IMR-90 (cell line): ENCODE measurements around the gene DPH6. TPM values are rescaled to one million over a fixed set of nuclear protein-coding genes. Genes with fewer than 3 reads are reported as not detected.

Experiments
- ATAC-seq: fragments of 200-7000 bp; cut with Tn5 transposase; 2 replicates; pipeline ENCODE4 v1.9.1; 2020; ENCODE audit warnings: low read depth, mild to moderate bottlenecking, moderate library complexity
- BruUV-seq: library from RNA; stranded (reverse); fragments of 400-500 nt; replicated peaks from 2 replicates; lab custom pipeline; 2021; lab: Mats Ljungman, UMichigan
- CTCF ChIA-PET: fragments of 300-600 bp; formaldehyde crosslinking; extraction: SDS; loops from one replicate; lab custom pipeline; 2021; ENCODE audit warnings: antibody characterized with exemption; lab: Yijun Ruan, JAX
- POLR2A ChIA-PET: fragments of 300-600 bp; sonication (Branson Sonifier 250); formaldehyde crosslinking; loops from one replicate; lab custom pipeline; 2022; ENCODE audit warnings: antibody characterized with exemption; ENCODE audit not compliant: unreplicated experiment; lab: Charles Lee
- DNase-seq: peaks from one replicate; pipeline ENCODE4 v3.0.0; 2013
- H2AFZ ChIP-seq: replicated peaks from 2 replicates; pipeline ENCODE3; 2013; ENCODE audit warnings: low read length, mild to moderate bottlenecking; ENCODE audit not compliant: poor library complexity
- H2AK5ac ChIP-seq: 2 replicates; pipeline ENCODE4 v1.6.1; 2013; ENCODE audit warnings: low read depth, low read length, inconsistent platforms
- H2AK9ac ChIP-seq: replicated peaks from 2 replicates; pipeline ENCODE3; 2013; ENCODE audit warnings: mild to moderate bottlenecking, low read depth, low read length, moderate library complexity; ENCODE audit not compliant: poor library complexity
- H2BK120ac ChIP-seq: 2 replicates; pipeline ENCODE4 v1.6.1; 2013; ENCODE audit warnings: low read depth, low read length, inconsistent platforms
- H2BK15ac ChIP-seq: 3 replicates; pipeline ENCODE4 v1.6.1; 2013; ENCODE audit warnings: low read depth, low read length, inconsistent platforms
- H2BK20ac ChIP-seq: 2 replicates; pipeline ENCODE4 v1.6.1; 2013; ENCODE audit warnings: low read depth, mild to moderate bottlenecking, inconsistent platforms, low read length, moderate library complexity
- H2BK5ac ChIP-seq: 2 replicates; pipeline ENCODE4 v1.6.1; 2013; ENCODE audit warnings: mild to moderate bottlenecking, low read depth, low read length, inconsistent platforms; ENCODE audit not compliant: poor library complexity, severe bottlenecking
- H3K14ac ChIP-seq: replicated peaks from 2 replicates; pipeline ENCODE4 v1.6.1; 2013; ENCODE audit warnings: low read depth, low read length, inconsistent platforms
- H3K18ac ChIP-seq: 2 replicates; pipeline ENCODE4 v1.6.1; 2013; ENCODE audit warnings: low read depth, low read length, control low read depth
- H3K23ac ChIP-seq: 2 replicates; pipeline ENCODE4 v1.6.1; 2013; ENCODE audit warnings: low read depth, low read length, inconsistent platforms
- H3K27ac ChIP-seq: 2 replicates; pipeline ENCODE4 v1.5.1; 2013; ENCODE audit warnings: mild to moderate bottlenecking, control low read depth, low read length; ENCODE audit not compliant: insufficient read depth
- H3K27me3 ChIP-seq: 2 replicates; pipeline ENCODE4 v1.6.1; 2013; ENCODE audit warnings: low read length; ENCODE audit not compliant: control insufficient read depth, insufficient read depth
- H3K36me3 ChIP-seq: 2 replicates; pipeline ENCODE4 v1.6.1; 2013; ENCODE audit warnings: low read length, mixed read lengths; ENCODE audit not compliant: control insufficient read depth, insufficient read depth
- H3K4ac ChIP-seq: 2 replicates; pipeline ENCODE4 v1.6.1; 2013; ENCODE audit warnings: low read depth, low read length, inconsistent platforms
- H3K4me1 ChIP-seq: 2 replicates; pipeline ENCODE4 v1.6.1; 2013; ENCODE audit warnings: low read length, mixed read lengths; ENCODE audit not compliant: control insufficient read depth, insufficient read depth
- H3K4me2 ChIP-seq: 2 replicates; pipeline ENCODE4 v1.6.1; 2013; ENCODE audit warnings: low read depth, mild to moderate bottlenecking, control low read depth, low read length, moderate library complexity
- H3K4me3 ChIP-seq: 2 replicates; pipeline ENCODE4 v1.5.1; 2013; ENCODE audit warnings: low read depth, mild to moderate bottlenecking, control low read depth, low read length, moderate library complexity; ENCODE audit not compliant: insufficient read depth
- H3K56ac ChIP-seq: 2 replicates; pipeline ENCODE4 v1.6.1; 2013; ENCODE audit warnings: low read length, inconsistent platforms; ENCODE audit not compliant: insufficient read depth; ENCODE audit errors: extremely low read depth
- H3K79me1 ChIP-seq, 2 experiments: 2 replicates each; pipeline ENCODE4 v1.6.1; 2013; ENCODE audit warnings: low read length in 2 of 2, inconsistent platforms in 1 of 2, low read depth in 1 of 2
- H3K9ac ChIP-seq: 2 replicates; pipeline ENCODE4 v1.6.1; 2013; ENCODE audit warnings: low read depth, low read length, control low read depth
- H3K9me1 ChIP-seq: 2 replicates; pipeline ENCODE4 v1.6.1; 2013; ENCODE audit warnings: low read length, inconsistent platforms; ENCODE audit not compliant: insufficient read depth
- H3K9me3 ChIP-seq: 2 replicates; pipeline ENCODE4 v1.6.1; 2013; ENCODE audit warnings: low read length; ENCODE audit not compliant: control insufficient read depth, insufficient read depth
- H4K20me1 ChIP-seq: 2 replicates; pipeline ENCODE4 v1.6.1; 2013; ENCODE audit warnings: low read length, inconsistent platforms; ENCODE audit not compliant: insufficient read depth
- H4K5ac ChIP-seq: 2 replicates; pipeline ENCODE4 v1.6.1; 2013; ENCODE audit warnings: mild to moderate bottlenecking, low read depth, low read length, control low read depth
- H4K8ac ChIP-seq, 2 experiments: 2 replicates each; pipeline ENCODE4 v1.6.1; 2013; ENCODE audit warnings: low read depth in 2 of 2, low read length in 2 of 2, control low read depth in 1 of 2, inconsistent platforms in 1 of 2
- H4K91ac ChIP-seq: 2 replicates; pipeline ENCODE4 v1.6.1; 2013; ENCODE audit warnings: low read depth, low read length, inconsistent platforms; ENCODE audit not compliant: insufficient read depth
- MAFK ChIP-seq: IDR thresholded peaks from 2 replicates; pipeline ENCODE4 v1.6.1; 2012; ENCODE audit warnings: low read depth, low read length, improper control_type of control experiment
- NFE2L2 ChIP-seq: fragments of 150-350 bp; IDR thresholded peaks from 2 replicates; pipeline ENCODE4 v1.6.1; 2016; ENCODE audit warnings: low read depth, mild to moderate bottlenecking, low read length
- RFX5 ChIP-seq: IDR thresholded peaks from 2 replicates; pipeline ENCODE4 v1.8.0; 2012; ENCODE audit warnings: low read depth, mild to moderate bottlenecking, low read length, moderate library complexity
- whole genome bisulfite sequencing, 2 experiments: methylation state at CpG; one replicate each; pipeline versions ENCODE4 v1.1.5 to v1.1.7; 2013; ENCODE audit warnings: missing lambda C conversion rate in 2 of 2; ENCODE audit not compliant: insufficient read length in 1 of 2; ENCODE audit errors: extremely low coverage in 2 of 2; 5-methylcytosine and 5-hydroxymethylcytosine counted together
- dilution Hi-C: fragments of 300-500 bp; cut with HindIII; formaldehyde crosslinking; loops from one replicate; pipeline ENCODE4 v1.14.3; 2018; ENCODE audit warnings: low sequenced_read_pairs; ENCODE audit not compliant: unreplicated experiment
- in situ Hi-C: fragments of 300-500 bp; cut with MboI; formaldehyde crosslinking; loops from 3 replicates; pipeline ENCODE4 v1.14.3; 2019; ENCODE audit warnings: low sequenced_read_pairs, inconsistent platforms, mixed read lengths
- intact Hi-C: fragments of 100-400 bp; cut with micrococcal nuclease; formaldehyde crosslinking; loops from 2 replicates; pipeline ENCODE4 v1.10.0; 2022
- polyA plus RNA-seq, 3 experiments: library from polyadenylated mRNA; depleted of rRNA; stranded (reverse); fragments of >200 nt; gene quantifications; 2 replicates each; pipeline ENCODE4 v1.2.3, GENCODE V29; 2012; ENCODE audit warnings: low replicate concordance in 1 of 3
- total RNA-seq: library from RNA; depleted of rRNA; stranded (reverse); fragments of >200 nt; gene quantifications from 2 replicates; pipeline ENCODE4 v1.2.3, GENCODE V29; 2012

The DPH6 gene
- total and polyA plus RNA-seq, 2 of the 4 experiments (the other 2 are of a cell fraction) = 6.1 to 8.1 TPM

DNA sequence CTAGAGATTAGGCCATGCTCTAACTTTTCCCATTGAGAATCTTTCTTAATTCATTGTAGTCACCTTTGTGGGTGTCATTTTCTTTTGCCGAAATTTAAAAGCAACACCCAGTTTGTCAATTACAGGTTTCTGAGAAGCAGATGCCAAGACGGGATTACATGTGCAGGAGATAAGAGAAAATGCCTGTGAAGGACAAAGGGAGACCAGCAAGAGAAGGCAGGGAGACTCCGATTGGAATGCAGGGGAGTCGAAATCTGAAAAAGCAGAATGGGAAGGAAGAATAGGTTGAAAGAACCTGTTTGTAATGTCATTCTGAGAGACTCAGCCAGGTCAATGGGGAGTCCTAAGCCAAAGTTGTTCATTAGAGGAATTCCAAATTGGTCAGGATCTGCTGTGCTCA is 3.6 kb upstream of the DPH6 start:
- ATAC-seq (no peak), DNase-seq (no peak)
- Histone ChIP-seq H2BK5ac (no peak overlapping the region), H3K9me3 (no peaks in the 10 kb centered on the region), H2AK9ac (no peak overlapping the region), H2BK20ac (no peak overlapping the region), H3K79me1 (peaks cover 14 to 19% of the 10 kb centered on the region in 2 experiments; a peak in 3 of 4 replicates), H3K4me2 (no peak overlapping the region), H3K27ac (no peak overlapping the region), H3K56ac (no peak overlapping the region), H2BK15ac (no peak overlapping the region), H3K14ac (no peak overlapping the region), H2AFZ (no peak overlapping the region), H3K27me3 (no peaks in the 10 kb centered on the region), H4K91ac (no peak overlapping the region), H3K4ac (no peak overlapping the region), H3K9ac (no peak overlapping the region), H3K4me1 (no peaks in the 10 kb centered on the region), H4K8ac (no peak overlapping the region), H2BK120ac (no peak overlapping the region), H3K23ac (no peak overlapping the region), H2AK5ac (no peak overlapping the region), H3K9me1 (peaks cover 4% of the 10 kb centered on the region; the same call in 1 of the 2 replicates), H4K20me1 (no peaks in the 10 kb centered on the region), H3K18ac (no peak overlapping the region), H3K36me3 (no peaks in the 10 kb centered on the region), H4K5ac (no peak overlapping the region), H3K4me3 (no peak overlapping the region)
- intact Hi-C loops = loop anchor here (5.0 to 10.0 kb wide), 4 partner anchors 188 to 1545 kb away; no protein-coding TSS in a partner anchor
- BruUV-seq = no TSS peak
- TF ChIP-seq NFE2L2 (no peak), MAFK (no peak), RFX5 (no peak)
- WGBS, 2 experiments = 86% methylated on average over 2 of the region's 4 CpGs; no CpG with 5 or more reads in 1 of the 2 experiments
- dilution Hi-C loops = no loop called here
- ChIA-PET POLR2A (no interaction called here), CTCF (no interaction called here)
- in situ Hi-C loops = loop anchor here (25.0 kb wide), 1 partner anchor 938 kb away; no protein-coding TSS in a partner anchor
